A673 (cell line): ENCODE data around the gene AJAP1. TPM values are rescaled to one million over a fixed set of nuclear protein-coding genes. Genes with fewer than 3 reads are reported as not detected.

ENCODE experiments used
- BruUV-seq: library from RNA; stranded (reverse); fragments of 400-500 nt; replicated peaks from 2 replicates; lab custom pipeline; 2021; lab: Mats Ljungman, UMichigan
- CTCF ChIA-PET: fragments of 300-600 bp; sonication (Branson Sonifier 250); formaldehyde crosslinking; loops from one replicate; lab custom pipeline; 2022; ENCODE audit warnings: antibody characterized with exemption; lab: Charles Lee
- POLR2A ChIA-PET: fragments of 300-600 bp; sonication (Branson Sonifier 250); formaldehyde crosslinking; loops from one replicate; lab custom pipeline; 2022; ENCODE audit warnings: antibody characterized with exemption; ENCODE audit not compliant: low non-redundant PET; lab: Charles Lee
- DNase-seq: peaks from one replicate; pipeline ENCODE4 v3.0.0-alpha.2; 2015; ENCODE audit warnings: low spot score
- H3K27ac ChIP-seq: fragments of 200-600 bp; sonication (generic); 2 replicates; pipeline ENCODE4 v1.5.1; 2016; ENCODE audit warnings: mixed run types, low read depth, mild to moderate bottlenecking, mixed read lengths, antibody characterized with exemption, low read length; ENCODE audit not compliant: poor library complexity, severe bottlenecking
- H3K27me3 ChIP-seq: fragments of 200-600 bp; sonication (generic); replicated peaks from 2 replicates; pipeline ENCODE4 v1.6.1; 2017; ENCODE audit warnings: mixed run types, low read depth, mild to moderate bottlenecking, mixed read lengths, antibody characterized with exemption, low read length; ENCODE audit not compliant: insufficient read depth, poor library complexity
- H3K36me3 ChIP-seq: fragments of 200-600 bp; sonication (generic); 2 replicates; pipeline ENCODE4 v1.6.1; 2016; ENCODE audit warnings: mixed run types, mild to moderate bottlenecking, mixed read lengths, antibody characterized with exemption, low read length; ENCODE audit not compliant: insufficient read depth, poor library complexity, severe bottlenecking
- H3K4me1 ChIP-seq: fragments of 200-600 bp; sonication (generic); 2 replicates; pipeline ENCODE4 v1.6.1; 2017; ENCODE audit warnings: mixed run types, mild to moderate bottlenecking, mixed read lengths, antibody characterized with exemption, low read length; ENCODE audit not compliant: insufficient read depth, poor library complexity, severe bottlenecking
- H3K4me3 ChIP-seq: fragments of 200-600 bp; sonication (generic); 2 replicates; pipeline ENCODE4 v1.5.1; 2016; ENCODE audit warnings: low read depth, mixed run types, mild to moderate bottlenecking, mixed read lengths, low read length; ENCODE audit not compliant: poor library complexity, severe bottlenecking
- H3K9me3 ChIP-seq: fragments of 200-600 bp; sonication (generic); 2 replicates; pipeline ENCODE4 v1.6.1; 2016; ENCODE audit warnings: mixed run types, low read depth, mild to moderate bottlenecking, mixed read lengths, antibody characterized with exemption, low read length; ENCODE audit not compliant: poor library complexity, severe bottlenecking
- EZH2 ChIP-seq: fragments of 200-600 bp; sonication (generic); IDR thresholded peaks from 2 replicates; pipeline ENCODE4 v1.6.1; 2017; ENCODE audit warnings: borderline replicate concordance, low read depth, mild to moderate bottlenecking, mixed read lengths, antibody characterized with exemption, low read length; ENCODE audit not compliant: poor library complexity, severe bottlenecking
- intact Hi-C: fragments of 100-400 bp; cut with micrococcal nuclease; formaldehyde crosslinking; loops from one replicate; pipeline ENCODE4 v1.10.0; 2022; ENCODE audit not compliant: unreplicated experiment
- total RNA-seq: library from RNA; stranded (reverse); gene quantifications from 2 replicates; pipeline ENCODE4 v1.2.3, GENCODE V29; 2021
- TF ChIP-seq, protein P1 (sequence below): fragments of 300-800, 200-600 bp; sonication (generic); conservative IDR thresholded peaks from 2 replicates; pipeline ENCODE4 v1.5.1; 2017; ENCODE audit warnings: low read depth, mild to moderate bottlenecking, antibody characterized with exemption, low read length, moderate library complexity, mixed read lengths

AJAP1 gene
- total RNA-seq, 1 experiment from 2014 or later: not detected

DNA sequence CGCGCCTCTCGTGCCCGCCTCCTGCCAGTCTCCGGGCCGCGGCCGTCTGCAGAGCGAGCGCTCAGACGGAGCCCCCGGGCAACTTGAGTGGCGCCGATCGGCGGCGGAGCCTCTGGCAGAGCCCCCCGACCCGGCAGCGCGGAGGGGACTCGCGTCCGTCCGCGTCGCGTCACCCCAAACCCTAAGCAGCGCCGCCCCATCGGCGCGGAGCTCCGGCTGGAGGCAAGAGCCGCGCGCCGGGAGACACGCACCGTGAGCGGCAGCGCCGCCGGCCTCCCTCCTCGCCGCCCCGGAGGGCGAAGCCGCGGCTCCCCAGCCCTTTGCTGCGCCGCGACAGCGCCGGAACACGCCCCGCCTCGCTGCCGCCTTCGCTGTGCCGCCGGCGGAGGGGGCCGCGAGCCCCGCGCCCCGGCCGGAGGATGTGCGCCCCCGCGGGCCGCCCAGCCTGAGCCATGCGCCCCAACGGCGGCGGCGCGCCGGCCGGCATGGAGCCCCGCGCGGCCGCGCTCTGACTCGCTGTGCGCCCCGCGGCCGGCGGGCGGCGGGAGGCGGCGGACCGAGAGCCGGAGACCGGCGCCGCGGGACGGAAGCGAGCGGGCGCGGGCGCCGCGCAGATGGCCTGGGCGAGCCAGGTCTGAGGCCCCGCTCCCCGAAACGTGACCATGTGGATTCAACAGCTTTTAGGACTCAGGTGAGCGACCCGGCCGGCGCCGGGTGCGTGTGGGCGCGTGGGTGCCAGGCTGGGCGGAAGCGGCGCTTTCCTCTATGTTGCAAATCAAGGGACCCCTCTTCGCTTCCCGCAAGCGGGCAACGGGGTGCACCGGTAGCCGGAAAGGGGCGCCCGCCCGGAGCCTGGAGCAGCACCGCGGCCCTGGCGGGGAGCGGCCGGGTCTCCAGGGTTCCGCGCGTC is 610 bp downstream of the AJAP1 start:
- no peaks in the 10 kb centered on the region for H3K4me1 ChIP-seq
- H3K4me3 ChIP-seq: no peak overlapping the region
- POLR2A ChIA-PET: no interaction called here
- H3K36me3 ChIP-seq: no peaks in the 10 kb centered on the region
- no peak for DNase-seq
- intact Hi-C loops: no loop called here
- peaks cover 63% of the 10 kb centered on the region for H3K27me3 ChIP-seq
- no peak overlapping the region for H3K27ac ChIP-seq
- no peaks in the 10 kb centered on the region for H3K9me3 ChIP-seq
- no TSS peak for BruUV-seq
- TF ChIP-seq EZH2: no peak
- TF ChIP-seq, protein P1, sequence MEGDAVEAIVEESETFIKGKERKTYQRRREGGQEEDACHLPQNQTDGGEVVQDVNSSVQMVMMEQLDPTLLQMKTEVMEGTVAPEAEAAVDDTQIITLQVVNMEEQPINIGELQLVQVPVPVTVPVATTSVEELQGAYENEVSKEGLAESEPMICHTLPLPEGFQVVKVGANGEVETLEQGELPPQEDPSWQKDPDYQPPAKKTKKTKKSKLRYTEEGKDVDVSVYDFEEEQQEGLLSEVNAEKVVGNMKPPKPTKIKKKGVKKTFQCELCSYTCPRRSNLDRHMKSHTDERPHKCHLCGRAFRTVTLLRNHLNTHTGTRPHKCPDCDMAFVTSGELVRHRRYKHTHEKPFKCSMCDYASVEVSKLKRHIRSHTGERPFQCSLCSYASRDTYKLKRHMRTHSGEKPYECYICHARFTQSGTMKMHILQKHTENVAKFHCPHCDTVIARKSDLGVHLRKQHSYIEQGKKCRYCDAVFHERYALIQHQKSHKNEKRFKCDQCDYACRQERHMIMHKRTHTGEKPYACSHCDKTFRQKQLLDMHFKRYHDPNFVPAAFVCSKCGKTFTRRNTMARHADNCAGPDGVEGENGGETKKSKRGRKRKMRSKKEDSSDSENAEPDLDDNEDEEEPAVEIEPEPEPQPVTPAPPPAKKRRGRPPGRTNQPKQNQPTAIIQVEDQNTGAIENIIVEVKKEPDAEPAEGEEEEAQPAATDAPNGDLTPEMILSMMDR: no peak
- CTCF ChIA-PET: no interaction called here

DNA sequence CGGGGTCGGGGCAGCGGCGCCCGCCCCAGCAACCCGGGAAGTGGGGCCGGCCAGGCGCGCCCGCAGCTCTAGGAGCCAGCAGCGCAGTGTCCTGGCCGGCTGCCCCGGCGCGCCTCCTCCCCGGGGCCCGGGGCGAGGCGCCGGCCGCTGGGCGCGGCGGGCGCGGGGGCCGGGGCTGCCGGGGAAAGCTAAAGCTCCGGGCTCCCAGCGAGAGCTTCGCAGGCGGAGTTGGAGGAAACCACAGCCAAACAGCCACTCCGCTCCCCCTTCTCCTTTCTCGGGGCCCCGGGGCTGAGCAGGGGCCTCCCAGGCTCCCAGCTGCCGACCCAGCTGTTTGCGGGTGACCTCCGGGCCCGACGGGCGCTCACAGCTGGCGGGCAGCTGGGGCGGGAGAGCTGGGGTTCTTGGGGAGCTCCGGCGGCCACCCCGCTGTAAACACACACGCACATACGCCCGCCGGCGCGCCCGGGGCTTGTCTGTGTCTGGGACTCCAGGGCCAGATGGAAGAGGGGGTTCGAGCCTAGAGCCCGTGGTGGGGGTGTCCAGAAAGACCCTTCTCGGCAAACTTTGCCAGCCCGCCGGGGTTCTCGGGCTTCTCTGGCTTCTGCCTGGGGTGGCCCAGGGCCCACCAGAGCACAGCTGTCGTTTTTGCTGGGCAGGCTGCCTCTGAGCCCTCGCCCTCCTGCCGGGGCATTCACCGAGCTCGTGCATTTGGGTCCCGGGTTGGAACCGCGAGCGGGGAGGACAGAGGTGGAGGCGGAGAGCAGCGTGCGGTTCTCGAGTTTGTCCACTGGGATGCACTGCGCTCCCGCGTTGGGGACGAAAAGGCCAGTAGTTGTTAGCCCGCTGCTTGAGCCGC is 1.5 kb downstream of the AJAP1 start:
- Histone ChIP-seq H3K9me3 (no peaks in the 10 kb centered on the region), H3K27me3 (peaks cover 60% of the 10 kb centered on the region), H3K27ac (no peak overlapping the region), H3K36me3 (no peaks in the 10 kb centered on the region), H3K4me1 (no peaks in the 10 kb centered on the region), H3K4me3 (no peak overlapping the region)
- peak; percentile 35 for DNase-seq
- CTCF ChIA-PET: no interaction called here
- POLR2A ChIA-PET: no interaction called here
- TF ChIP-seq, protein P1: peak; percentile 32; the same call in 1 of the 2 replicates
- TF ChIP-seq EZH2: peak; percentile 84
- no TSS peak for BruUV-seq
- intact Hi-C loops: no loop called here

DNA sequence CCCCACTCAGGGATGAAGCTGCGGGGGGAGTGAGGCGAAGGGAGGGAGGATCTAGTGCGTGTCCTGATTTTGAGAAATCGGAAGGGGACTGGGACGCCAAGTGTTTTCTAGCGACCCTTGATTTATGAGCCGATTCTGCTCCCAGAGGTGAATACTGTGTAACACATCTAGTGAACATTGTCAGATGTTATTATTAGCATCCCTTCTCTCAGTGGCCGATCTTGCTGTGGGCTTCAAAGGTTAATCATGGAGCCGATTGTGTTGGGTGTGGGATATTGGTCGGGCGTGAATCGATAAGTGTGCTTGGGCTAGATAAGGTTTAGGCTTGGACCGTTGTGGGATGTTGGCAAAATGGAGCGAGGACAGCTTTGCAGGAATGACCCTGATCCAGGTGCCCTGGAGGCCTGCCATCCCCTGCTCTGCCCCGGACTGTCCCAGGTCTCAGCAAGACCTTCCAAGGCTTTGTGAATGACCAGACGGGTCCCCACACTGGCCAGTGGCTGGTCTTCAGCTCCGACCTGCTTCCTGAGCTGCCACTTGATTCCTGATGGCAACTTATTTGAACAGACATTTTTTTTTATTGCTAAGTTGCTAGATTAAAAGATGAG is 2.2 kb downstream of the AJAP1 start:
- no TSS peak for BruUV-seq
- ChIA-PET CTCF (no interaction called here), POLR2A (no interaction called here)
- H3K4me3 ChIP-seq: no peak overlapping the region
- H3K9me3 ChIP-seq: no peaks in the 10 kb centered on the region
- no peaks in the 10 kb centered on the region for H3K4me1 ChIP-seq
- H3K27me3 ChIP-seq: peaks cover 58% of the 10 kb centered on the region
- no peak for DNase-seq
- no peaks in the 10 kb centered on the region for H3K36me3 ChIP-seq
- TF ChIP-seq EZH2: no peak
- TF ChIP-seq, protein P1: no peak; the same call in 1 of the 2 replicates
- no peak overlapping the region for H3K27ac ChIP-seq
- intact Hi-C loops: no loop called here
